NCI-H82 treated with DMSO at 0.1 percent for 48 hours (cell line): Measurements from ENCODE around the gene ARHGAP24.
"Not testable (repeated sequence)": the region's sequence is repeated elsewhere in the genome, so short reads cannot be mapped to it uniquely, and the experiment has no call there.

ENCODE experiments used
- DNase-seq: peaks from one replicate; lab custom pipeline; 2025; ENCODE audit not compliant: unreplicated experiment; lab: John Stamatoyannopoulos, UW

ARHGAP24 gene

DNA sequence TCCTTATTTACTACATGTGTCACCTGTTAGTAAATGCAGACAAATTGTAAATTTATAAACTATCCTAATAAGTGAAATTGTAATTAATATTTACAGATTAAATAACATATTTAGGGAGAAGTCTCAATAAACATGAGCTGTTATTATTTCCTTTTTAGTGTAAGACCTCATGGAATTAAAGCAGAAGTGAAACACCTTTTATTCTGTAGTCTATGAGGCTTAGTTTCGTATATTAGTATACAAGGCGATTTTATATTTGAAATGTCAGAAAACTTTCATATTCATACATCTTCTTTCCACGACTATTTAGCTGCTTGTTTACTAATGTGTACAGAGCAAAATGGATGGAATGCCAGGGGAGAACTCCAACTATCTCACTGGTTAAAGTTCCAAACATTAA lies 414.4 kb downstream of the ARHGAP24 start:
- no peak for DNase-seq

GRCh38 chr4:85895755-85896154 lies 420.8 kb downstream of the ARHGAP24 start:
- DNase-seq = no peak

- no peak for DNase-seq
These were observed 423.3 kb downstream of the ARHGAP24 start for GRCh38 chr4:85898231-85898630.

GRCh38 chr4:85901500-85901899 lies 426.6 kb downstream of the ARHGAP24 start:
- no peak for DNase-seq

DNA sequence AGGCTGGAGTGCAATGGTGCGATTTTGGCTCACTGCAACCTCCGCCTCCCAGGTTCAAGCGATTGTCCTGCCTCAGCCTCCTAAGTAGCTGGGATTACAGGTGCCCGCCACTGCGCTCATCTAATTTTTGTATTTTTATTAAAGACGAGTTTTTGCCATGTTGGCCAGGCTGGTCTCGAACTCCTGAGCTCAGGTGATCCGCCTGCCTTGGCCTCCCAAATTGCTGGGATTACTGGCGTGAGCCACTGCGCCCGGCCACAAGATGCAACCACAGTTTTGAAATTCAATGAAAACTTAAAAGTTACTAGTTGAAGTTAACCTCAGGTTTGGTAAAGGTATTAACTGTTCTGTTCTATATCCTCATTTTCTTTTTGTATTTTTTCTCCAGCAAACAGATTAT lies 427.7 kb downstream of the ARHGAP24 start:
- not testable (repeated sequence) for DNase-seq

- DNase-seq = peak; percentile 5
These were observed 430.8 kb downstream of the ARHGAP24 start for GRCh38 chr4:85905761-85906160.

DNA sequence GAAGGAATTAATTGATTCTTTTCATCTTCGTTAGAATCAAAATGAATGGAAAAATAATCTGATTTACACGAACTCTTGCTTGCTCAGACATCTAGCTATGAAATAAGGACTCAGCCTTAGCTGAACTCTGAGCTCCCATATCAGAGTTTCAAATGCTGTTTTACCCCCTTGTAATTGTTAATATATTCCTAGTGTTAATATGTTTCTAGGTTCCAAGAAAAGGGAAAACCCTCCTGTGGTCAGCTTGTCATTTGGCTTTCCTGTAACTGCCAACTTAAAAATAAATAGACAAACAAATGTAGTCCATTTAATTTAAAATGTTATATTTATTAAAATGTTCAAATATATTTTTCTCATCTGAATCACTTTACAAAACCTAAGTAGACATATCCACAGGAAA lies 432.1 kb downstream of the ARHGAP24 start:
- DNase-seq = no peak

- no peak for DNase-seq
These were observed 434.9 kb downstream of the ARHGAP24 start for GRCh38 chr4:85909851-85910250.

DNA sequence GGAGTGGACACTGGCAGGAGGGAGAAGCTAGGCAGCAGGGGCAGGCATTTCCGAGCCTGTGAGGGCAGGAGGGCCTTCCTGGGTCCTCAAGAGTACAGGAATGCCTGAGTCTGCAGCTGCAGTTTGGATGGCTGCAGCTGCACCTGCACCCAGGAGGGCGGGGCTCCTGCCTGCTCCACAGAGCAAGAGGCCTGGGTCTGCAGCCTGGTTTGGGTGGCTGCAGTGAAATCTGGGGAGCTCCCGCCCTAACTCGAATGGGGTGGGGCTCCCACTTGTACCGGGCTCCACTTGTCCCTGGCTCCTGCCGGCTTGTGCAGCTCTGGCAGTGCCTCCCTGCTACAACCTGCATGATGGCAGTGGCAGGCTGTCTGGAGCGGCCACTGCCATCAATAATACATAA lies 436.0 kb downstream of the ARHGAP24 start:
- no peak for DNase-seq

- no peak for DNase-seq
These were observed 439.2 kb downstream of the ARHGAP24 start for GRCh38 chr4:85913931-85914694.

- not testable (repeated sequence) for DNase-seq
These were observed 440.6 kb downstream of the ARHGAP24 start for GRCh38 chr4:85915570-85915969.

GRCh38 chr4:85919200-85919887 lies 444.4 kb downstream of the ARHGAP24 start:
- DNase-seq = no peak

- no peak for DNase-seq
These were observed 450.1 kb downstream of the ARHGAP24 start for GRCh38 chr4:85925071-85925470.

DNA sequence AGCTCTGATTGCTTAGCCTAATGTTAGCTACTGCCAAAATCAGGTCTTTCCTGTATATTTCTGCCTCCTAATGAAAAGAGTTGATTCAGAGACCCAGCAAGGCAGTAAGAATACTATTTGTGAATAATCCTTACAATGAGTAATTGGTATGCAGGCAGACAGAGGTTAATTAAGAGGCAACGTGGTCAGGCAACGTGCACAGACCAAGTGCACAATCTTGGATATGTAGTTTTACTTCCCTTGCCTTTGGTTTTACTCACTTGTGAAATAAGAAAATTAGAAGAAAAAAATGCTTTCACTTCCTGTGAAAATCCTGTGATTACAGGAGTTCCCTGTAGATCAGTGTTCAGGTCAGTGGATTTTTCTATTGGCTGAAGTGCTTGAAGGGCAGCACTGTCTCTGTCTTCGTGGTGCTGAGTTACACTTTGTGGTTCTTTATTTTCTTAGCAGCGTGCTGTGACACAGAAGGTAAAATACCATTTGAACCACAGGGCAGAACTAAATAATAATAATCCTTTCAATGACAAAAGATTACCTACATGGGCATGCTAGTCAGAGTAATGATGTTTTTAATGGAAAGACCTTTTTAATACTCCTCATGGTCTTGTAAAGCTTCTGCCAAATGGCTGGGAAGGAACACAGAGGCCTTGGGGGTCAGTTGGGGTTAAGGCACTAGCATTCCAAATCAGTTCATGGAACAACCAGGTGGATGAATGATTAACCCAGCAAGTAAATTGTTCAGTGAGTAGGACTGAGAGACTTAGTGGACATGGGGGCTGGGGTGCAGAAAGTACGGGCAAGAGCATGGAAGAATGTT lies 454.0 kb downstream of the ARHGAP24 start:
- no peak for DNase-seq

DNA sequence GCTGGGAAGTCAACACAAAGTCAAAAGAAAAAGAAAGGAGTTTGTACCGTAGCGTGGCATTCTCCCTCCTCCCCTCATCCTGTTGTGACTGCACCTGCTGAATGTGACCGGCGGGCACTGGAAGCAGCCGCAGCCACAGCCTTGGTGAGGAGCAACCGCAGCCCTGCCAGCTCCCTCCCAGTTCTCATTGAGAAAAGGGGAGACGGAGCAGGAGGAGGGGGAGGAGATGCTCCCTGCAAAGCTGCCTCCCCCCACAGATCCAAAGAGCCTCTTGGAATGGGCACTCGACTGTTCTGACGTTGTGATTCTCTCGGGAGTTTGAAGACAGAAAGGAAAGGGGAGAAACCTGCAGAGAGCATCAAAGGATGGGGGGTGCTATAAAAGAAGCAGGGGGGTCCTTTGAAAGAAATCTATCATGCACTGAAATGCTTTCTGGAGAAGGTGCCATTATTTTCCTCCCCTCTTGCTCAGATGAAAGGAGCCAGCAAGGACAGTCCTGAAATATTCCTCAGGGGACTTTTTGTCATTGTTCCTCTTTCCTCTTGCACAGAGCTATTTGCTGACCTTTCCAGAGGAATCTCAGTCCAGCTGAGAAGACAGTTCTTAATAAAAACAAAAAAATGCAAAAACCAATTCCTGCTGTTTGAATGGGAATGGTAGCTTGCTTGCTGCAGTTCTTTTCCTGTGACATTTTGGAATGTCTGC lies 455.2 kb downstream of the ARHGAP24 start:
- no peak for DNase-seq

DNA sequence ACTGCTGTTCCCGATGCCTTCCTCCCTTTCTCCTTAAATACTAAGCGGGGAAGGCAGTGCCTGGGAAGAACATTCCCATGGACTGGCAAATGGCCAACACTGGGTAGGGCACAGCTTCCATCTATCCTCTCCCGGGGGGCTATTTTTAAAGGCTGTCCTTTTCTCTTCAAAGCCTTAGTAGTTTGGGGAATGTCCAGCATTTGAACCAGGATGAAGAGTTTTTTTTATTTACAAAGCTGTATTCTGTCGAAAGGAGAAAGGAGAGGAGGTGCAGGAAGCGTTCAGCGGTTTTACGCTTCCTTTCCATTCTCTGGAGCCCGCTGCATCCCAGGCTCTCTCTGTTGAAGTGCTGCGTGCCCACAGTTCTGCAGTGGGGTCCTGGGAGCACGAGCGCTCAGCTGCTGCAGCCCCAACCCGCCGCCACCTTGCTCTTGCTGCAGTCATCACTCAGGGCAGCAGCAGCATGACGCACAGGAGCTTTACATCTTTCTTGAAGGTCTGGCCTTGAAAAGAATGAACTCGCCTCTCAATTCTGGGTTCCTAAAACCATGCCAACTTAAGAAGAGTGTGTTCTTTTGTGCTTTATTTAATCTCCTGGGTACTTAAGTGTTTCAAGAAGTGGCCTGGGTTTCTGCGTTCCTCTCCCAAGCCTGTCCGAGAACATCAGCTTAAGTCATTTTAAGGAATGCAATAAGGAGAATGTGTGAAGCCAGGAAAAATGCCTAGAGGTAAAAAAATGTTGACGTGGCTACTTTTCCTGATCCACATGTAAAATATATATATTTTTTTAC lies 457.7 kb downstream of the ARHGAP24 start:
- DNase-seq = no peak

GRCh38 chr4:85933291-85933640 lies 458.3 kb downstream of the ARHGAP24 start:
- no peak for DNase-seq

GRCh38 chr4:85937507-85937906 lies 462.6 kb downstream of the ARHGAP24 start:
- DNase-seq = no peak

GRCh38 chr4:85938062-85938461 lies 463.1 kb downstream of the ARHGAP24 start:
- DNase-seq = no peak

- DNase-seq = no peak
These were observed 464.0 kb downstream of the ARHGAP24 start for GRCh38 chr4:85938902-85939301.
